Osteoblast (primary cell): Measurements from ENCODE around the gene DAPP1. TPM values are rescaled to one million over a fixed set of nuclear protein-coding genes. Genes with fewer than 3 reads are reported as not detected.

Source experiments
- DNase-seq: peaks from one replicate; pipeline ENCODE4 v3.0.0; 2011; ENCODE audit warnings: low spot score, mixed read lengths; ENCODE audit not compliant: insufficient read length; ENCODE audit errors: missing footprints
- H2AFZ ChIP-seq: 2 replicates; pipeline ENCODE4 v1.6.0; 2011; ENCODE audit warnings: mild to moderate bottlenecking, low read length
- H3K27ac ChIP-seq: 2 replicates; pipeline ENCODE4 v1.5.1; 2011; ENCODE audit warnings: mild to moderate bottlenecking, low read depth, low read length, moderate library complexity
- H3K27me3 ChIP-seq: 2 replicates; pipeline ENCODE4 v1.6.0; 2012; ENCODE audit warnings: mild to moderate bottlenecking, control low read depth, inconsistent platforms, low read length, moderate library complexity; ENCODE audit not compliant: insufficient read depth
- H3K36me3 ChIP-seq: 2 replicates; pipeline ENCODE4 v1.5.1; 2011; ENCODE audit warnings: mild to moderate bottlenecking, low read length, control low read depth, moderate library complexity; ENCODE audit not compliant: insufficient read depth
- H3K4me1 ChIP-seq: 2 replicates; pipeline ENCODE4 v1.5.1; 2011; ENCODE audit warnings: mild to moderate bottlenecking, low read length, control low read depth, moderate library complexity; ENCODE audit not compliant: insufficient read depth
- H3K4me2 ChIP-seq: 2 replicates; pipeline ENCODE4 v1.6.0; 2011; ENCODE audit warnings: mild to moderate bottlenecking, low read length; ENCODE audit not compliant: insufficient read depth
- H3K4me3 ChIP-seq: fragments of 200-600 bp; sonication (generic); 3 replicates; pipeline ENCODE4 v1.5.1; 2012; ENCODE audit warnings: mild to moderate bottlenecking, low read length, inconsistent platforms; ENCODE audit not compliant: insufficient read depth
- H3K79me2 ChIP-seq: 2 replicates; pipeline ENCODE4 v1.6.0; 2012; ENCODE audit warnings: mild to moderate bottlenecking, low read length, control low read depth, inconsistent platforms; ENCODE audit not compliant: insufficient read depth
- H3K9me3 ChIP-seq: 2 replicates; pipeline ENCODE4 v1.5.1; 2011; ENCODE audit warnings: low read depth, low read length, control low read depth
- H4K20me1 ChIP-seq: 2 replicates; pipeline ENCODE4 v1.6.0; 2012; ENCODE audit warnings: mild to moderate bottlenecking, low read length, control low read depth; ENCODE audit not compliant: insufficient read depth
- total RNA-seq: library from RNA; depleted of rRNA; stranded (reverse); fragments of >200 nt; gene quantifications from 2 replicates; pipeline ENCODE4 v1.2.3, GENCODE V29; 2012
- TF ChIP-seq, protein P1 (sequence below): IDR thresholded peaks from 2 replicates; pipeline ENCODE4 v1.5.1; 2011; ENCODE audit warnings: mild to moderate bottlenecking, low read depth, low read length, moderate library complexity; ENCODE audit errors: extremely low read depth

DAPP1 gene
- total RNA-seq, 1 donor, result not detected

DNA sequence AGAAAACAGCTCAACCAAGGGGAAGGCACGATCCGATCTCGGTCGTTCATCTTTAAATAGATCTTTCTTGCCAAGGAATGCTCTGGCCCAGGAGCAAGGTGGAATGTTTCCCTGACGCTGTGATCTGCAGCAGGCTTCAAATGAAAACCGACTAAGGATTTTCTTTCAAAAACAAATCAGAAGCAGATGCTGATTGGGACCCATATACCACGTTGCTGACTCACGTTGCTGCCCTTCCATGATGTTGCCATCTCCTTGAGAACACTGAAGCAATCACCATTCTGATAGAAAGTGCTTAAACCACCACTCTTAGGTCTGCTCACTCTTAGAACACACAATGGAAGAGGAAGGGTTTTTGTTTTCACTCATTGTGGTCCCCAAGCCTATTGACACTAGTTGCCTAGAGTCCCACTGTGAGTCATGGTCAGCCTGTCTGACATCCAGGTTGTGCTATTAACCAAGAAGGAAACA lies 51.5 kb downstream of the DAPP1 start:
- H3K36me3 ChIP-seq, result no peaks in the 10 kb centered on the region
- no peaks in the 10 kb centered on the region for H3K4me1 ChIP-seq
- no peaks in the 10 kb centered on the region for H3K79me2 ChIP-seq
- H2AFZ ChIP-seq, result peak overlapping the region; percentile 33
- H3K4me2 ChIP-seq, result peak overlapping the region; percentile 35
- no peak overlapping the region for H3K4me3 ChIP-seq
- H3K27me3 ChIP-seq, result no peaks in the 10 kb centered on the region
- H3K9me3 ChIP-seq, result no peaks in the 10 kb centered on the region
- H4K20me1 ChIP-seq, result no peaks in the 10 kb centered on the region
- H3K27ac ChIP-seq, result no peak overlapping the region
- DNase-seq, result no peak
- TF ChIP-seq, protein P1, sequence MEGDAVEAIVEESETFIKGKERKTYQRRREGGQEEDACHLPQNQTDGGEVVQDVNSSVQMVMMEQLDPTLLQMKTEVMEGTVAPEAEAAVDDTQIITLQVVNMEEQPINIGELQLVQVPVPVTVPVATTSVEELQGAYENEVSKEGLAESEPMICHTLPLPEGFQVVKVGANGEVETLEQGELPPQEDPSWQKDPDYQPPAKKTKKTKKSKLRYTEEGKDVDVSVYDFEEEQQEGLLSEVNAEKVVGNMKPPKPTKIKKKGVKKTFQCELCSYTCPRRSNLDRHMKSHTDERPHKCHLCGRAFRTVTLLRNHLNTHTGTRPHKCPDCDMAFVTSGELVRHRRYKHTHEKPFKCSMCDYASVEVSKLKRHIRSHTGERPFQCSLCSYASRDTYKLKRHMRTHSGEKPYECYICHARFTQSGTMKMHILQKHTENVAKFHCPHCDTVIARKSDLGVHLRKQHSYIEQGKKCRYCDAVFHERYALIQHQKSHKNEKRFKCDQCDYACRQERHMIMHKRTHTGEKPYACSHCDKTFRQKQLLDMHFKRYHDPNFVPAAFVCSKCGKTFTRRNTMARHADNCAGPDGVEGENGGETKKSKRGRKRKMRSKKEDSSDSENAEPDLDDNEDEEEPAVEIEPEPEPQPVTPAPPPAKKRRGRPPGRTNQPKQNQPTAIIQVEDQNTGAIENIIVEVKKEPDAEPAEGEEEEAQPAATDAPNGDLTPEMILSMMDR, result no peak

DNA sequence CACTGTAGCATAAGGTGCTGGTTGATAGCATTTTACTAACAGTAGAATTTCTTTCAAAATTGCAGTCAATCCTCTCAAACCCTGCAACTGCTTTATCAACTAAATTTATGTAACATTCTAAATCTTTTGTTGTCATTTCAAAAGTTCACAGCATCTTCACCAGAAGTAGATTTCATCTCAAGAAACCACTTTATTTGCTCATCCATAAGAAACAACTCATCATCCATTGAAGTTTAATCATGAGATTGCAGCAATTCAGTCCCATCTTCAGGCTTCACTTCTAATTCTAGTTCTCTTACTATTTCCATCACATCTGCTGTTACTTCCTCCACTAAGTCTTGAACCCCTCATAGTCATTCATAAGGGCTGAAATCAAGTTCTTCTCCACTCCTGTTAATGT lies 55.9 kb downstream of the DAPP1 start:
- TF ChIP-seq, protein P1, result no peak
- no peaks in the 10 kb centered on the region for H3K36me3 ChIP-seq
- DNase-seq, result no peak

GRCh38 chr4:99875071-99875470 lies 58.4 kb downstream of the DAPP1 start:
- H4K20me1 ChIP-seq, result peaks cover 2% of the 10 kb centered on the region
- no peaks in the 10 kb centered on the region for H3K27me3 ChIP-seq
- no peaks in the 10 kb centered on the region for H3K79me2 ChIP-seq
- H3K4me3 ChIP-seq, result no peak overlapping the region
- no peaks in the 10 kb centered on the region for H3K9me3 ChIP-seq
- no peak for DNase-seq
- H3K4me1 ChIP-seq, result no peaks in the 10 kb centered on the region
- H3K4me2 ChIP-seq, result no peak overlapping the region
- peaks cover 22% of the 10 kb centered on the region for H3K36me3 ChIP-seq
- no peak overlapping the region for H3K27ac ChIP-seq
- TF ChIP-seq, protein P1, result no peak
- H2AFZ ChIP-seq, result no peak overlapping the region

More for the DNA sequence above, 55.9 kb downstream of the DAPP1 start:
- no peaks in the 10 kb centered on the region for H3K79me2 ChIP-seq
- H3K27ac ChIP-seq, result no peak overlapping the region
- H3K4me2 ChIP-seq, result no peak overlapping the region
- no peak overlapping the region for H3K4me3 ChIP-seq
- H3K4me1 ChIP-seq, result no peaks in the 10 kb centered on the region
- H4K20me1 ChIP-seq, result no peaks in the 10 kb centered on the region
- H2AFZ ChIP-seq, result no peak overlapping the region
- no peaks in the 10 kb centered on the region for H3K27me3 ChIP-seq
- H3K9me3 ChIP-seq, result no peaks in the 10 kb centered on the region

DNA sequence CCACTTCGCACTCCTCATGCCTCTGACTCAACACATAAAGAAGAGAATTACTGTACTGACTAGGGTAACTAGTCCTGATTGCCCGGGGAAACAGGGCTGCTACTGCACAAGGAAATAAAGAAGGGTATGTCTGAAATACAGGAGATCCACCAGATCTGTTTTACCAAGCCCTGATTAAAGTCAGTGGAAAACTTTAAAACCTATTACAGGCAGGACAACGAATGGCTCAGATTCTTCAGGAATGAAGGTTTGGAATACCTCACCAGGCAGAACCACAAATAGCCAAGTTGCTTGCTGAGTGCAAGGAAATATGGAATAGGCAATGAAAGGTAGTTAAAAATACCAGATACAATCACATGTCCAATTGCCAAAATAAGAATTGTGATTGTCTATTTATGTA lies 60.3 kb downstream of the DAPP1 start:
- no peak overlapping the region for H3K4me2 ChIP-seq
- DNase-seq, result no peak
- no peaks in the 10 kb centered on the region for H3K4me1 ChIP-seq
- peaks cover 2% of the 10 kb centered on the region for H4K20me1 ChIP-seq
- no peaks in the 10 kb centered on the region for H3K79me2 ChIP-seq
- H3K27ac ChIP-seq, result no peak overlapping the region
- no peaks in the 10 kb centered on the region for H3K27me3 ChIP-seq
- no peak overlapping the region for H2AFZ ChIP-seq
- TF ChIP-seq, protein P1, result no peak
- H3K4me3 ChIP-seq, result no peak overlapping the region
- H3K9me3 ChIP-seq, result no peaks in the 10 kb centered on the region
- peaks cover 41% of the 10 kb centered on the region for H3K36me3 ChIP-seq
